Activated T-cell treated with anti-CD3 and anti-CD28 coated beads, Interleukin-2, amount 50 U/mL, for 4 hours (primary cell): Measurements from ENCODE around the gene NCAPH2. TPM values are rescaled to one million over a fixed set of nuclear protein-coding genes. Genes with fewer than 3 reads are reported as not detected.

ENCODE experiments used
- ATAC-seq, 2 donors: fragments of 200-7000 bp; cut with Tn5 transposase; one replicate each; pipeline ENCODE4 v1.10.0; 2021
- DNase-seq: peaks from one replicate; pipeline ENCODE4 v3.0.0-alpha.2; 2020
- H3K27me3 Mint-ChIP-seq: one replicate; pipeline ENCODE4 v1.8.0; 2021; ENCODE audit warnings: low read depth, mixed read lengths
- H3K36me3 Mint-ChIP-seq: one replicate; pipeline ENCODE4 v1.8.0; 2022; ENCODE audit warnings: mixed read lengths; ENCODE audit not compliant: insufficient read depth
- H3K4me1 Mint-ChIP-seq: one replicate; pipeline ENCODE4 v1.8.0; 2021; ENCODE audit warnings: low read depth, mixed read lengths
- H3K4me3 Mint-ChIP-seq: one replicate; pipeline ENCODE4 v1.8.0; 2021; ENCODE audit warnings: mild to moderate bottlenecking, moderate library complexity, mixed read lengths
- H3K9me3 Mint-ChIP-seq: one replicate; pipeline ENCODE4 v1.8.0; 2021; ENCODE audit warnings: mixed read lengths
- total RNA-seq, 3 donors: library from RNA; stranded (reverse); gene quantifications; one replicate each; pipeline ENCODE4 v1.2.1, GENCODE V29; 2021

Gene NCAPH2
- total RNA-seq, 3 donors from 2014 or later = 152 to 175 (median 156) TPM

GRCh38 chr22:50525104-50525857, 17.3 kb downstream of the NCAPH2 start, which contains the start of gene SCO2:
SCO2 (minus strand) TSS chr22:50525598; CDS start chr22:50524411, 1,187 bp downstream.
- peak within 1 kb of the TSS; percentile 94 for H3K4me3 Mint-ChIP-seq
- H3K27me3 Mint-ChIP-seq = no peaks in the 10 kb centered on the region
- H3K36me3 Mint-ChIP-seq = peaks cover 10% of the 10 kb centered on the region
- peak; percentile 98 for DNase-seq
- peaks cover 29% of the 10 kb centered on the region for H3K4me1 Mint-ChIP-seq
- no peaks in the 10 kb centered on the region for H3K9me3 Mint-ChIP-seq
- ATAC-seq = peak; percentile 65 to 69

GRCh38 chr22:50525858-50526107, 17.8 kb downstream of the NCAPH2 start:
- no peaks in the 10 kb centered on the region for H3K27me3 Mint-ChIP-seq
- peaks cover 10% of the 10 kb centered on the region for H3K36me3 Mint-ChIP-seq
- DNase-seq (no peak), ATAC-seq (no peak)
- peak overlapping the region; percentile 94 for H3K4me3 Mint-ChIP-seq
- peaks cover 29% of the 10 kb centered on the region for H3K4me1 Mint-ChIP-seq
- no peaks in the 10 kb centered on the region for H3K9me3 Mint-ChIP-seq

- H3K9me3 Mint-ChIP-seq = no peaks in the 10 kb centered on the region
- peaks cover 10% of the 10 kb centered on the region for H3K36me3 Mint-ChIP-seq
- H3K27me3 Mint-ChIP-seq = no peaks in the 10 kb centered on the region
- peaks cover 31% of the 10 kb centered on the region for H3K4me1 Mint-ChIP-seq
- ATAC-seq (peak; percentile 41 to 54), DNase-seq (peak; percentile 81)
- peak overlapping the region; percentile 80 for H3K4me3 Mint-ChIP-seq
Observed at GRCh38 chr22:50526108-50526833, 18.2 kb downstream of the NCAPH2 start.

- no peak for DNase-seq
- no peaks in the 10 kb centered on the region for H3K9me3 Mint-ChIP-seq
- no peak for ATAC-seq
- H3K4me3 Mint-ChIP-seq = peak overlapping the region; percentile 80
- peaks cover 10% of the 10 kb centered on the region for H3K36me3 Mint-ChIP-seq
- H3K4me1 Mint-ChIP-seq = peaks cover 31% of the 10 kb centered on the region
- H3K27me3 Mint-ChIP-seq = no peaks in the 10 kb centered on the region
Observed at GRCh38 chr22:50526834-50527801, 19.1 kb downstream of the NCAPH2 start.

- no peak for DNase-seq
- H3K4me3 Mint-ChIP-seq = peak overlapping the region; percentile 80
- peaks cover 7% of the 10 kb centered on the region for H3K36me3 Mint-ChIP-seq
- ATAC-seq = no peak
- H3K9me3 Mint-ChIP-seq = no peaks in the 10 kb centered on the region
- H3K4me1 Mint-ChIP-seq = peaks cover 37% of the 10 kb centered on the region
- H3K27me3 Mint-ChIP-seq = no peaks in the 10 kb centered on the region
Observed at GRCh38 chr22:50527921-50528681, 20.1 kb downstream of the NCAPH2 start.

- ATAC-seq (no peak), DNase-seq (no peak)
- Mint-ChIP-seq H3K9me3 (no peaks in the 10 kb centered on the region), H3K27me3 (no peaks in the 10 kb centered on the region), H3K4me3 (peak overlapping the region; percentile 80), H3K36me3 (peaks cover 4% of the 10 kb centered on the region), H3K4me1 (peaks cover 44% of the 10 kb centered on the region)
Observed at GRCh38 chr22:50528682-50529415, 20.8 kb downstream of the NCAPH2 start.

- Mint-ChIP-seq H3K4me1 (peaks cover 49% of the 10 kb centered on the region), H3K27me3 (no peaks in the 10 kb centered on the region), H3K36me3 (peaks cover 3% of the 10 kb centered on the region), H3K9me3 (no peaks in the 10 kb centered on the region), H3K4me3 (peak overlapping the region; percentile 80)
- no peak for DNase-seq
- ATAC-seq = no peak
Observed at GRCh38 chr22:50529416-50529896, 21.4 kb downstream of the NCAPH2 start.

GRCh38 chr22:50529897-50530579, 22.0 kb downstream of the NCAPH2 start, which contains the start of gene TYMP:
TYMP (minus strand) TSS chr22:50530012; CDS start chr22:50529709, 303 bp downstream.
- H3K9me3 Mint-ChIP-seq = no peaks in the 10 kb centered on the region

GRCh38 chr22:50530580-50530876, 22.5 kb downstream of the NCAPH2 start:
- peaks cover 48% of the 10 kb centered on the region for H3K4me1 Mint-ChIP-seq
- H3K27me3 Mint-ChIP-seq = no peaks in the 10 kb centered on the region
- DNase-seq (no peak), ATAC-seq (peak in 1 of 2 donors; percentile 0)
- no peaks in the 10 kb centered on the region for H3K9me3 Mint-ChIP-seq
- peak overlapping the region; percentile 90 for H3K4me3 Mint-ChIP-seq
- no peaks in the 10 kb centered on the region for H3K36me3 Mint-ChIP-seq

More at GRCh38 chr22:50529897-50530579, 22.0 kb downstream of the NCAPH2 start, which contains the start of gene TYMP:
- H3K4me3 Mint-ChIP-seq = peak within 1 kb of the TSS; percentile 90
- DNase-seq (peak; percentile 57), ATAC-seq (peak; percentile 6 to 16)
- H3K36me3 Mint-ChIP-seq = no peaks in the 10 kb centered on the region
- no peaks in the 10 kb centered on the region for H3K27me3 Mint-ChIP-seq
- peaks cover 48% of the 10 kb centered on the region for H3K4me1 Mint-ChIP-seq

GRCh38 chr22:50530877-50531545, 23.0 kb downstream of the NCAPH2 start:
- Mint-ChIP-seq H3K4me3 (peak overlapping the region; percentile 90), H3K27me3 (no peaks in the 10 kb centered on the region), H3K36me3 (no peaks in the 10 kb centered on the region), H3K4me1 (peaks cover 48% of the 10 kb centered on the region), H3K9me3 (no peaks in the 10 kb centered on the region)
- ATAC-seq = peak; percentile 49 to 52
- peak; percentile 72 for DNase-seq

GRCh38 chr22:50531546-50531961, 23.5 kb downstream of the NCAPH2 start:
- ATAC-seq = peak; percentile 41 to 44
- peak; percentile 58 for DNase-seq
- Mint-ChIP-seq H3K4me1 (peaks cover 47% of the 10 kb centered on the region), H3K27me3 (no peaks in the 10 kb centered on the region), H3K36me3 (no peaks in the 10 kb centered on the region), H3K9me3 (no peaks in the 10 kb centered on the region), H3K4me3 (peak overlapping the region; percentile 90)
